Fibroblast of lung (primary cell): Measurements from ENCODE around the gene SMCO2.

ENCODE experiments used
- CTCF ChIP-seq, 2 donors: IDR thresholded peaks in 1 of 2; conservative IDR thresholded peaks in 1 of 2; 1 replicate in 1 of 2; 2 replicates in 1 of 2; pipeline ENCODE4 v1.5.1; 2011 to 2012; ENCODE audit warnings: low read length in 2 of 2, control low read depth in 1 of 2, inconsistent platforms in 1 of 2, low read depth in 1 of 2, mild to moderate bottlenecking in 1 of 2
- EZH2 ChIP-seq: IDR thresholded peaks from 2 replicates; pipeline ENCODE4 v1.5.1; 2012; ENCODE audit warnings: low read length, control low read depth, mild to moderate bottlenecking; ENCODE audit errors: missing control alignments

GRCh38 chr12:27511723-27512045, 65.1 kb downstream of the SMCO2 start:
- TF ChIP-seq CTCF (conservative IDR thresholded peaks at IDR 0.05 in 1 of 2, IDR thresholded peaks at IDR 0.05 in 1 of 2; ENCODE audit: low read depth in 1 of 2, low read length in 2 of 2) (no peak), EZH2 (no peak)
